ENCODE data around the gene PARVB. TPM values are rescaled to one million over a fixed set of nuclear protein-coding genes. Genes with fewer than 3 reads are reported as not detected.

The PARVB gene
- total RNA-seq, 4 donors from 2014 or later, result 120 to 201 (median 147) TPM

GRCh38 chr22:44103735-44104480, 79.8 kb downstream of the PARVB start:
- peaks cover 0 to 55% of the 10 kb centered on the region in 2 donors for H3K36me3 ChIP-seq
- no peak overlapping the region for H3K27ac ChIP-seq
- H3K9me3 ChIP-seq, result no peaks in the 10 kb centered on the region
- H3K27me3 ChIP-seq, result no peaks in the 10 kb centered on the region
- DNase-seq (no peak), ATAC-seq (no peak)
- H3K4me3 ChIP-seq, result no peak overlapping the region
- in situ Hi-C loops (cut with MboI; ENCODE audit: low sequenced_read_pairs in 4 of 4), result no loop called here
- TF ChIP-seq CTCF (IDR thresholded peaks at IDR 0.05 in 4 of 5, conservative IDR thresholded peaks at IDR 0.05 in 1 of 5), result no peak
- peaks cover under 1 to 11% of the 10 kb centered on the region in 2 donors for H3K4me1 ChIP-seq
- intact Hi-C loops (cut with DNase I; ENCODE audit: low total_unique reads), result no loop called here

GRCh38 chr22:44107340-44107739, 83.2 kb downstream of the PARVB start:
- H3K27ac ChIP-seq, result peak overlapping the region in 1 of 4 donors; percentile 52
- H3K4me3 ChIP-seq, result no peak overlapping the region
- no peak for DNase-seq
- in situ Hi-C loops (cut with MboI; ENCODE audit: low sequenced_read_pairs in 4 of 4), result no loop called here
- ATAC-seq, result no peak
- no peak for TF ChIP-seq POLR2A (IDR thresholded peaks at IDR 0.05)
- no peak for TF ChIP-seq CTCF (IDR thresholded peaks at IDR 0.05 in 4 of 5, conservative IDR thresholded peaks at IDR 0.05 in 1 of 5)
- H3K4me1 ChIP-seq, result peaks cover 13 to 19% of the 10 kb centered on the region in 2 donors
- H3K27me3 ChIP-seq, result no peaks in the 10 kb centered on the region
- peaks cover 0 to 23% of the 10 kb centered on the region in 2 donors for H3K36me3 ChIP-seq
- no peaks in the 10 kb centered on the region for H3K9me3 ChIP-seq
- intact Hi-C loops (cut with DNase I; ENCODE audit: low total_unique reads), result no loop called here

- Histone ChIP-seq H3K27ac (peak overlapping the region in 1 of 4 donors; percentile 52), H3K4me1 (peaks cover 15 to 19% of the 10 kb centered on the region in 2 donors), H3K27me3 (no peaks in the 10 kb centered on the region), H3K36me3 (peaks cover 0 to 17% of the 10 kb centered on the region in 2 donors), H3K4me3 (no peak overlapping the region), H3K9me3 (no peaks in the 10 kb centered on the region)
- intact Hi-C loops (cut with DNase I; ENCODE audit: low total_unique reads) (no loop called here), in situ Hi-C loops (cut with MboI; ENCODE audit: low sequenced_read_pairs in 4 of 4) (no loop called here)
- DNase-seq, result no peak
- TF ChIP-seq POLR2A (IDR thresholded peaks at IDR 0.05) (no peak), CTCF (IDR thresholded peaks at IDR 0.05 in 4 of 5, conservative IDR thresholded peaks at IDR 0.05 in 1 of 5) (no peak)
- ATAC-seq, result peak in 1 of 2 donors; percentile 18
Measured at GRCh38 chr22:44108076-44108475, 84.0 kb downstream of the PARVB start.

- Histone ChIP-seq H3K36me3 (peaks cover 0 to 10% of the 10 kb centered on the region in 2 donors), H3K4me3 (no peak overlapping the region), H3K9me3 (no peaks in the 10 kb centered on the region), H3K4me1 (peaks cover 15 to 19% of the 10 kb centered on the region in 2 donors), H3K27ac (peak overlapping the region in 2 of 4 donors; percentile 21 to 53), H3K27me3 (no peaks in the 10 kb centered on the region)
- ATAC-seq (no peak), DNase-seq (no peak)
- no peak for TF ChIP-seq CTCF (IDR thresholded peaks at IDR 0.05 in 4 of 5, conservative IDR thresholded peaks at IDR 0.05 in 1 of 5)
- TF ChIP-seq POLR2A (IDR thresholded peaks at IDR 0.05), result no peak
- in situ Hi-C loops (cut with MboI; ENCODE audit: low sequenced_read_pairs in 4 of 4) (no loop called here), intact Hi-C loops (cut with DNase I; ENCODE audit: low total_unique reads) (no loop called here)
Measured at GRCh38 chr22:44108806-44109385, 84.8 kb downstream of the PARVB start.

All from gastrocnemius medialis (tissue), 4 donors.